Measurements from ENCODE around the gene ARHGEF33. TPM values are rescaled to one million over a fixed set of nuclear protein-coding genes. Genes with fewer than 3 reads are reported as not detected.

The ARHGEF33 gene
- polyA plus RNA-seq, 1 donor from 2014 or later, result 1.5 TPM

GRCh38 chr2:38975042-38975441 is 85.4 kb downstream of the ARHGEF33 start:
- no peak overlapping the region for H2AFZ ChIP-seq (ENCODE audit: low read depth, low read length)
- no peaks in the 10 kb centered on the region for H3K9me2 ChIP-seq (ENCODE audit: insufficient read depth, low read length)
- no peaks in the 10 kb centered on the region for H3F3A ChIP-seq (ENCODE audit: insufficient read depth, low read length, poor library complexity, severe bottlenecking)
- no peak overlapping the region for H3K9ac ChIP-seq (ENCODE audit: low read length)
- no peaks in the 10 kb centered on the region for H3K27me3 ChIP-seq (ENCODE audit: insufficient read depth, low read depth, low read length)
- TF ChIP-seq TAF1 (IDR thresholded peaks at IDR 0.05; ENCODE audit: low read depth), result no peak
- TF ChIP-seq EP300 (conservative IDR thresholded peaks at IDR 0.05; ENCODE audit: poor library complexity, severe bottlenecking), result no peak
- TF ChIP-seq MXI1 (conservative IDR thresholded peaks at IDR 0.05; ENCODE audit: poor library complexity, severe bottlenecking), result no peak
- no peak for TF ChIP-seq POLR2AphosphoS5 (IDR thresholded peaks at IDR 0.05)
- TF ChIP-seq EZH2 (IDR thresholded peaks at IDR 0.05; ENCODE audit: borderline replicate concordance, insufficient read depth, low read length, poor library complexity, severe bottlenecking), result no peak
- TF ChIP-seq, protein P1, sequence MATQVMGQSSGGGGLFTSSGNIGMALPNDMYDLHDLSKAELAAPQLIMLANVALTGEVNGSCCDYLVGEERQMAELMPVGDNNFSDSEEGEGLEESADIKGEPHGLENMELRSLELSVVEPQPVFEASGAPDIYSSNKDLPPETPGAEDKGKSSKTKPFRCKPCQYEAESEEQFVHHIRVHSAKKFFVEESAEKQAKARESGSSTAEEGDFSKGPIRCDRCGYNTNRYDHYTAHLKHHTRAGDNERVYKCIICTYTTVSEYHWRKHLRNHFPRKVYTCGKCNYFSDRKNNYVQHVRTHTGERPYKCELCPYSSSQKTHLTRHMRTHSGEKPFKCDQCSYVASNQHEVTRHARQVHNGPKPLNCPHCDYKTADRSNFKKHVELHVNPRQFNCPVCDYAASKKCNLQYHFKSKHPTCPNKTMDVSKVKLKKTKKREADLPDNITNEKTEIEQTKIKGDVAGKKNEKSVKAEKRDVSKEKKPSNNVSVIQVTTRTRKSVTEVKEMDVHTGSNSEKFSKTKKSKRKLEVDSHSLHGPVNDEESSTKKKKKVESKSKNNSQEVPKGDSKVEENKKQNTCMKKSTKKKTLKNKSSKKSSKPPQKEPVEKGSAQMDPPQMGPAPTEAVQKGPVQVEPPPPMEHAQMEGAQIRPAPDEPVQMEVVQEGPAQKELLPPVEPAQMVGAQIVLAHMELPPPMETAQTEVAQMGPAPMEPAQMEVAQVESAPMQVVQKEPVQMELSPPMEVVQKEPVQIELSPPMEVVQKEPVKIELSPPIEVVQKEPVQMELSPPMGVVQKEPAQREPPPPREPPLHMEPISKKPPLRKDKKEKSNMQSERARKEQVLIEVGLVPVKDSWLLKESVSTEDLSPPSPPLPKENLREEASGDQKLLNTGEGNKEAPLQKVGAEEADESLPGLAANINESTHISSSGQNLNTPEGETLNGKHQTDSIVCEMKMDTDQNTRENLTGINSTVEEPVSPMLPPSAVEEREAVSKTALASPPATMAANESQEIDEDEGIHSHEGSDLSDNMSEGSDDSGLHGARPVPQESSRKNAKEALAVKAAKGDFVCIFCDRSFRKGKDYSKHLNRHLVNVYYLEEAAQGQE (IDR thresholded peaks at IDR 0.05; ENCODE audit: borderline replicate concordance), result no peak
- no peak for TF ChIP-seq SMC3 (conservative IDR thresholded peaks at IDR 0.05; ENCODE audit: poor library complexity)
- TF ChIP-seq, protein P2, sequence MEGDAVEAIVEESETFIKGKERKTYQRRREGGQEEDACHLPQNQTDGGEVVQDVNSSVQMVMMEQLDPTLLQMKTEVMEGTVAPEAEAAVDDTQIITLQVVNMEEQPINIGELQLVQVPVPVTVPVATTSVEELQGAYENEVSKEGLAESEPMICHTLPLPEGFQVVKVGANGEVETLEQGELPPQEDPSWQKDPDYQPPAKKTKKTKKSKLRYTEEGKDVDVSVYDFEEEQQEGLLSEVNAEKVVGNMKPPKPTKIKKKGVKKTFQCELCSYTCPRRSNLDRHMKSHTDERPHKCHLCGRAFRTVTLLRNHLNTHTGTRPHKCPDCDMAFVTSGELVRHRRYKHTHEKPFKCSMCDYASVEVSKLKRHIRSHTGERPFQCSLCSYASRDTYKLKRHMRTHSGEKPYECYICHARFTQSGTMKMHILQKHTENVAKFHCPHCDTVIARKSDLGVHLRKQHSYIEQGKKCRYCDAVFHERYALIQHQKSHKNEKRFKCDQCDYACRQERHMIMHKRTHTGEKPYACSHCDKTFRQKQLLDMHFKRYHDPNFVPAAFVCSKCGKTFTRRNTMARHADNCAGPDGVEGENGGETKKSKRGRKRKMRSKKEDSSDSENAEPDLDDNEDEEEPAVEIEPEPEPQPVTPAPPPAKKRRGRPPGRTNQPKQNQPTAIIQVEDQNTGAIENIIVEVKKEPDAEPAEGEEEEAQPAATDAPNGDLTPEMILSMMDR (IDR thresholded peaks at IDR 0.05; ENCODE audit: poor library complexity, severe bottlenecking), result no peak
- TF ChIP-seq RAD21 (conservative IDR thresholded peaks at IDR 0.05), result no peak
- H3K9me3 ChIP-seq (ENCODE audit: low read length), result no peaks in the 10 kb centered on the region
- no peaks in the 10 kb centered on the region for H3K79me2 ChIP-seq (replicated peaks; ENCODE audit: insufficient read depth, low read length)
- no peaks in the 10 kb centered on the region for H3K36me3 ChIP-seq (ENCODE audit: insufficient read depth, low read length)
- no peaks in the 10 kb centered on the region for H4K20me1 ChIP-seq (ENCODE audit: insufficient read depth)
- H3K27ac ChIP-seq (ENCODE audit: low read length), result no peak overlapping the region
- no peak overlapping the region for H3K4me2 ChIP-seq (ENCODE audit: low read length)
- H3K4me3 ChIP-seq (ENCODE audit: low read length), result no peak overlapping the region

DNA sequence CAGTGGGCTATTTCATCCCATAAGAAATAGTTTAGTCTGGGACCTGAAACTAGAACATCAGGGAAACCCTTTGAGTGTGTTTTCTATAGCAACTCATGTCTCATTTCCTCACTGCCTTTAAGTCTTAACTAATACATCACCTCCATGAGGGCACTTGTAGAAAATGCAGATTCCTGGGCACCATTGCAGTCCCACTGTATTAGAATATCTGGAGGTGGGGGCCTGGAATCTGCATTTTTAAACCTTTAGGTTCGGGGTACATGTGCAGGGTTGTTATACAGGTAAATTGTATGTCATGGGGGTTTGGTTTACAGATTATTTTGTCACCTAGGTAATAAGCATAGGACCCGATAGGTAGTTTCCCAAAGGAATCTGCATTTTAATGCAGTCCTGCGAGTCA is 87.4 kb downstream of the ARHGEF33 start:
- Histone ChIP-seq H3K4me2 (ENCODE audit: low read length) (no peak overlapping the region), H4K20me1 (ENCODE audit: insufficient read depth) (no peaks in the 10 kb centered on the region), H3K27me3 (ENCODE audit: insufficient read depth, low read depth, low read length) (no peaks in the 10 kb centered on the region), H2AFZ (ENCODE audit: low read depth, low read length) (no peak overlapping the region), H3K9ac (ENCODE audit: low read length) (no peak overlapping the region), H3K9me2 (ENCODE audit: insufficient read depth, low read length) (no peaks in the 10 kb centered on the region), H3F3A (ENCODE audit: insufficient read depth, low read length, poor library complexity, severe bottlenecking) (no peaks in the 10 kb centered on the region), H3K27ac (ENCODE audit: low read length) (no peak overlapping the region), H3K9me3 (ENCODE audit: low read length) (no peaks in the 10 kb centered on the region), H3K36me3 (ENCODE audit: insufficient read depth, low read length) (no peaks in the 10 kb centered on the region), H3K4me3 (ENCODE audit: low read length) (no peak overlapping the region), H3K79me2 (replicated peaks; ENCODE audit: insufficient read depth, low read length) (no peaks in the 10 kb centered on the region)
- TF ChIP-seq, protein P2 (IDR thresholded peaks at IDR 0.05; ENCODE audit: poor library complexity, severe bottlenecking), result no peak
- no peak for TF ChIP-seq SMC3 (conservative IDR thresholded peaks at IDR 0.05; ENCODE audit: poor library complexity)
